K562 (cell line): ENCODE data around the gene MPHOSPH9. TPM values are rescaled to one million over a fixed set of nuclear protein-coding genes. Genes with fewer than 3 reads are reported as not detected.

Experiments
- ATAC-seq: fragments of 200-7000 bp; cut with Tn5 transposase; 3 replicates; pipeline ENCODE4 v1.9.1; 2020; ENCODE audit warnings: moderate library complexity
- BruUV-seq: library from RNA; stranded (reverse); fragments of 400-500 nt; replicated peaks from 2 replicates; lab custom pipeline; 2021; lab: Mats Ljungman, UMichigan
- CTCF ChIA-PET: fragments of 300-600 bp; formaldehyde crosslinking; extraction: SDS; loops from one replicate; lab custom pipeline; 2021; ENCODE audit warnings: low intra/inter-chr PET ratio; lab: Yijun Ruan, JAX
- POLR2A ChIA-PET: fragments of 300-600, 350-650 bp; sonication (Branson Sonifier 250); formaldehyde crosslinking; extraction: SDS; loops from one replicate; lab custom pipeline; 2021; ENCODE audit warnings: antibody characterized with exemption, inconsistent platforms; lab: Yijun Ruan, JAX
- DNase-seq, 4 experiments: peaks; one replicate each; pipeline versions ENCODE4 v3.0.0 to v3.0.0-alpha.2; 2011 to 2018; ENCODE audit warnings: low spot score in 3 of 4, mixed read lengths in 3 of 4; ENCODE audit errors: extremely low read depth in 1 of 4
- FAIRE-seq: peaks from 2 replicates; lab custom pipeline; 2011; peaks lifted over from hg19 to GRCh38; lab: Jason Lieb, UNC
- H2AFZ ChIP-seq: 2 replicates; pipeline ENCODE4 v1.6.0; 2011; ENCODE audit warnings: low read depth, low read length, control low read depth, inconsistent platforms
- H3K27ac ChIP-seq: fragments of 200-600 bp; 3 replicates; pipeline ENCODE4 v1.8.0; 2011; ENCODE audit warnings: low read depth, mild to moderate bottlenecking, control low read depth, inconsistent platforms, low read length, moderate library complexity, mixed read lengths; ENCODE audit errors: extremely low read depth
- H3K27me3 ChIP-seq, 2 experiments: fragments of 300-600 bp in 1 of 2; 2 replicates in 1 of 2; 3 replicates in 1 of 2; pipeline versions ENCODE4 v1.6.0 to v1.8.0; 2011; ENCODE audit warnings: inconsistent platforms in 2 of 2, low read length in 2 of 2, mild to moderate bottlenecking in 1 of 2, mixed read lengths in 1 of 2, moderate library complexity in 1 of 2; ENCODE audit not compliant: control insufficient read depth in 2 of 2, insufficient read depth in 2 of 2
- H3K36me3 ChIP-seq: fragments of 300-600 bp; 3 replicates; pipeline ENCODE4 v1.8.0; 2011; ENCODE audit warnings: mild to moderate bottlenecking, low read length, inconsistent platforms; ENCODE audit not compliant: control insufficient read depth, insufficient read depth
- H3K4me1 ChIP-seq, 2 experiments: fragments of 200-600 bp in 1 of 2; replicated peaks in 1 of 2; 2 replicates in 1 of 2; 3 replicates in 1 of 2; pipeline versions ENCODE4 v1.5.1 to v1.8.0; 2011; ENCODE audit warnings: inconsistent platforms in 2 of 2, low read length in 2 of 2, mild to moderate bottlenecking in 1 of 2, mixed read lengths in 1 of 2, moderate library complexity in 1 of 2; ENCODE audit not compliant: control insufficient read depth in 2 of 2, insufficient read depth in 2 of 2
- H3K4me2 ChIP-seq: 2 replicates; pipeline ENCODE4 v1.6.1; 2011; ENCODE audit warnings: low read length, control low read depth, inconsistent platforms, mixed read lengths; ENCODE audit not compliant: insufficient read depth
- H3K4me3 ChIP-seq: fragments of 200-600 bp; sonication (generic), shearing (Covaris generic); 2 replicates; pipeline ENCODE4 v1.5.1; 2016; ENCODE audit warnings: control low read depth, inconsistent platforms
- H3K79me2 ChIP-seq: fragments of 200-600 bp; 3 replicates; pipeline ENCODE4 v1.8.0; 2011; ENCODE audit warnings: low read length, inconsistent platforms; ENCODE audit not compliant: control insufficient read depth, insufficient read depth
- H3K9ac ChIP-seq, 2 experiments: 2 replicates each; pipeline versions ENCODE4 v1.6.0 to v1.6.1; 2011; ENCODE audit warnings: low read depth in 2 of 2, low read length in 2 of 2, control low read depth in 1 of 2, inconsistent platforms in 1 of 2, mild to moderate bottlenecking in 1 of 2, mixed read lengths in 1 of 2; ENCODE audit not compliant: insufficient read depth in 1 of 2
- H3K9me1 ChIP-seq: one replicate; pipeline ENCODE4 v1.6.0; 2011; ENCODE audit warnings: inconsistent platforms, mild to moderate bottlenecking, low read length, moderate library complexity; ENCODE audit not compliant: control insufficient read depth, insufficient read depth
- H3K9me3 ChIP-seq: replicated peaks from 2 replicates; pipeline ENCODE4 v1.5.1; 2011; ENCODE audit warnings: low read depth, low read length, inconsistent platforms; ENCODE audit not compliant: control insufficient read depth, insufficient read depth
- H4K20me1 ChIP-seq: replicated peaks from 2 replicates; pipeline ENCODE4 v1.6.1; 2011; ENCODE audit warnings: low read length, inconsistent platforms, mixed read lengths; ENCODE audit not compliant: control insufficient read depth, insufficient read depth
- ARNT ChIP-seq, 2 experiments: fragments of 450-650 bp; IDR thresholded peaks; 2 replicates each; pipeline ENCODE4 v1.6.1; 2016; ENCODE audit warnings: mild to moderate bottlenecking in 1 of 2
- BRD4 ChIP-seq: fragments of 200-600 bp; sonication (generic); IDR thresholded peaks from 2 replicates; pipeline ENCODE4 v1.6.1; 2017; ENCODE audit warnings: inconsistent platforms
- CHD4 ChIP-seq: fragments of 200-600 bp; sonication (generic); IDR thresholded peaks from 3 replicates; pipeline ENCODE4 v1.6.1; 2012; ENCODE audit warnings: low read depth, mild to moderate bottlenecking, mixed read lengths, low read length, inconsistent platforms; ENCODE audit not compliant: insufficient read depth, insufficient replicate concordance, poor library complexity, severe bottlenecking
- DIDO1 ChIP-seq: fragments of 450-650 bp; IDR thresholded peaks from 2 replicates; pipeline ENCODE4 v1.6.1; 2016; ENCODE audit warnings: low read depth, missing biosample characterization, missing genetic modification characterization
- FOXJ2 ChIP-seq: fragments of 200-800 bp; sonication (Bioruptor generic); IDR thresholded peaks from 2 replicates; pipeline ENCODE4 v1.6.1; 2016; ENCODE audit warnings: missing genetic modification characterization, missing compliant biosample characterization
- HNRNPUL1 ChIP-seq: fragments of 200-400 bp; formaldehyde crosslinking; IDR thresholded peaks from 2 replicates; pipeline ENCODE4 v1.6.1; 2017; ENCODE audit warnings: low read length
- SMAD4 ChIP-seq: fragments of 250-450 bp; sonication (Bioruptor Pico); conservative IDR thresholded peaks from 2 replicates; pipeline ENCODE4 v1.8.0; 2021; ENCODE audit warnings: inconsistent platforms, mild to moderate bottlenecking, moderate library complexity
- SMARCA4 ChIP-seq: fragments of 450-650 bp; IDR thresholded peaks from 2 replicates; pipeline ENCODE4 v1.6.1; 2016
- TARDBP ChIP-seq: fragments of 450-650 bp; IDR thresholded peaks from 2 replicates; pipeline ENCODE4 v1.6.1; 2016
- YBX1 ChIP-seq: fragments of 450-650 bp; IDR thresholded peaks from 2 replicates; pipeline ENCODE4 v1.7.1; 2016; ENCODE audit warnings: mild to moderate bottlenecking
- ZBTB1 ChIP-seq: sonication (generic); formaldehyde crosslinking; IDR thresholded peaks from 2 replicates; pipeline ENCODE4 v1.8.1; 2023; ENCODE audit warnings: missing genetic modification reagents, low read depth, mild to moderate bottlenecking, borderline replicate concordance
- ZNF124 ChIP-seq: sonication (generic); formaldehyde crosslinking; IDR thresholded peaks from 2 replicates; pipeline ENCODE4 v1.8.1; 2022; ENCODE audit warnings: missing genetic modification reagents
- ZNF668 ChIP-seq: fragments of 250-450 bp; sonication (Bioruptor Pico); IDR thresholded peaks from 2 replicates; pipeline ENCODE4 v1.8.0; 2022; ENCODE audit warnings: mild to moderate bottlenecking, inconsistent platforms
- ZNF766 ChIP-seq: fragments of 200-800 bp; sonication (Bioruptor generic); conservative IDR thresholded peaks from 2 replicates; pipeline ENCODE4 v1.6.1; 2016; ENCODE audit warnings: missing genetic modification characterization, missing compliant biosample characterization
- WGBS: fragments of 100-300 bp; shearing (Covaris generic); methylation state at CpG from one replicate; pipeline ENCODE4 v1.1.6; 2016; ENCODE audit warnings: low coverage, mixed read lengths; ENCODE audit not compliant: insufficient coverage; ENCODE audit errors: missing lambda C conversion rate; 5-methylcytosine and 5-hydroxymethylcytosine counted together
- in situ Hi-C: fragments of 300-500 bp; cut with MboI; formaldehyde crosslinking; loops from 4 replicates; pipeline ENCODE4 v1.15.0; 2018; ENCODE audit warnings: inconsistent platforms, mixed read lengths
- intact Hi-C: fragments of 100-400 bp; cut with micrococcal nuclease; formaldehyde crosslinking; loops from 2 replicates; pipeline ENCODE4 v1.14.2; 2022
- polyA plus RNA-seq, 8 experiments: library from polyadenylated mRNA; depleted of rRNA in 4 of 8; stranded (reverse) in 5 of 8; unstranded in 3 of 8; fragments of >200 nt; fragmentation: Nextera tagmentation in 2 of 8; fragmentation: Illumina TruSeq in 1 of 8; extraction: Ambion mirVana in 2 of 8; extraction: Trizol in 1 of 8; gene quantifications; 2 replicates each; pipeline versions ENCODE4 v1.2.1 to v1.2.3, GENCODE V29; 2011 to 2014; ENCODE audit warnings: inconsistent platforms in 1 of 8, missing spikeins in 1 of 8
- total RNA-seq, 7 experiments: library from RNA; depleted of rRNA in 6 of 7; stranded (reverse); fragments of >200 nt in 6 of 7; fragmentation: Illumina TruSeq in 2 of 7; extraction: Trizol in 2 of 7; gene quantifications; 2 replicates each; pipeline versions ENCODE4 v1.2.1 to v1.2.3, GENCODE V29; 2011 to 2021; ENCODE audit warnings: low replicate concordance in 1 of 7
- TF ChIP-seq, protein P1 (sequence below), 2 experiments: IDR thresholded peaks; 2 replicates each; pipeline ENCODE4 v1.6.1; 2011; ENCODE audit warnings: borderline replicate concordance in 1 of 2, control low read depth in 1 of 2, low read depth in 1 of 2, low read length in 1 of 2, mild to moderate bottlenecking in 1 of 2, mixed read lengths in 1 of 2, moderate library complexity in 1 of 2; ENCODE audit not compliant: insufficient read depth in 1 of 2, insufficient read length in 1 of 2, poor library complexity in 1 of 2, severe bottlenecking in 1 of 2; ENCODE audit errors: extremely low read depth in 1 of 2
- TF ChIP-seq, protein P2 (sequence below), 3 experiments: fragments of 200-800 bp in 1 of 3; sonication (Bioruptor generic) in 1 of 3; sonication (generic) in 1 of 3; formaldehyde crosslinking in 1 of 3; IDR thresholded peaks; 2 replicates each; pipeline versions ENCODE4 v1.6.1 to v1.8.0; 2016 to 2022; ENCODE audit warnings: mild to moderate bottlenecking in 2 of 3, missing compliant biosample characterization in 2 of 3, missing genetic modification characterization in 2 of 3, missing genetic modification reagents in 1 of 3
- TF ChIP-seq, protein P3 (sequence below): fragments of 250-450 bp; sonication (Bioruptor Pico); IDR thresholded peaks from 2 replicates; pipeline ENCODE4 v1.5.0; 2021; ENCODE audit warnings: mild to moderate bottlenecking, moderate library complexity

MPHOSPH9 gene
- total and polyA plus RNA-seq, 9 of the 15 experiments (the other 6 are each of a cell fraction or from before 2014, with no cell fraction given), result 14.2 to 103 (median 54.5) TPM

DNA sequence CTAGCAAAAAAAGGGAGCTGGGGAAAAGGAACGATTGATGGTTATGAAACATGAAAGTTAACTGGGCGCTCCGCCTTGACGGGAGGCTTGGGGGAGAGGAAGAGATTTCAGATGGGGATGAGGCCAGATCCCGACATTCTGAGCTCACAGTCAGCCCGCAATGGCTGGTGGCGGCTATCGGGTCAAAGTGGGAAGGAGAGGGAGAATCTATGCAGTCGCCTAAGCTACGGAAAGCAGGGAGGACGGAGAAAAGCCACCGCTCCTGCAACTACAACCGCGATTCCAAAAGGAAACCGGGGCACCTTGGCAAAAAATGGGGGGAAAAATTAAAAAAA lies 502 bp downstream of the MPHOSPH9 start:
- H3K4me1 ChIP-seq, result peaks cover 19 to 24% of the 10 kb centered on the region in 2 experiments; a peak in 4 of 5 replicates
- H3K9ac ChIP-seq, result peak overlapping the region; percentile 94 to 97
- peak overlapping the region; percentile 91 for H2AFZ ChIP-seq
- no peaks in the 10 kb centered on the region for H4K20me1 ChIP-seq
- DNase-seq, result no peak
- CTCF ChIA-PET, result no interaction called here
- no peaks in the 10 kb centered on the region for H3K27me3 ChIP-seq
- peak overlapping the region; percentile 72 for H3K4me3 ChIP-seq
- POLR2A ChIA-PET, result interaction anchor here (0.5 to 3.5 kb wide), 59 partner anchors 8 to 1430 kb away, joined by 3 to 43 read pairs (median 4); partner anchors contain the start of genes ATP6V0A2, DDX55, KNTC1 and OGFOD2
- H3K9me3 ChIP-seq, result no peaks in the 10 kb centered on the region
- peak overlapping the region; percentile 95 for H3K4me2 ChIP-seq
- in situ Hi-C loops, result loop anchor here (10.0 kb wide), 1 partner anchor 358 kb away; no protein-coding TSS in a partner anchor
- no peak for FAIRE-seq
- peaks cover 55% of the 10 kb centered on the region for H3K36me3 ChIP-seq
- intact Hi-C loops, result loop anchor here (5.0 to 10.0 kb wide), 5 partner anchors 85 to 875 kb away; no protein-coding TSS in a partner anchor
- H3K27ac ChIP-seq, result peak overlapping the region; percentile 94
- no peaks in the 10 kb centered on the region for H3K9me1 ChIP-seq
- H3K79me2 ChIP-seq, result peaks cover 94% of the 10 kb centered on the region
- WGBS, result 0% methylated on average over 15 of the region's 15 CpGs
- BruUV-seq, result TSS peak; percentile 51
- peak; percentile 24 for ATAC-seq
- TF ChIP-seq HNRNPUL1 (no peak), ARNT (IDR thresholded peaks at IDR 0.05) (peak in 1 of 2 experiments; percentile 18; a peak in 1 of 4 replicates), BRD4 (0 out of 2 replicates have a peak, but pooled peaks have one; percentile 52), SMAD4 (CRISPR knock-in tag) (0 out of 2 replicates have a peak, but pooled peaks have one; percentile 10), CHD4 (peak; percentile 60), FOXJ2 (no peak), ZBTB1 (CRISPR knock-in tag) (no peak), DIDO1 (peak; percentile 62; the same call in 1 of the 2 replicates), ZNF766 (CRISPR knock-in tag) (no peak), SMARCA4 (0 out of 2 replicates have a peak, but pooled peaks have one; percentile 36), ZNF668 (CRISPR knock-in tag) (no peak), ZNF124 (CRISPR knock-in tag) (no peak), YBX1 (no peak), TARDBP (no peak)
- TF ChIP-seq, protein P1, sequence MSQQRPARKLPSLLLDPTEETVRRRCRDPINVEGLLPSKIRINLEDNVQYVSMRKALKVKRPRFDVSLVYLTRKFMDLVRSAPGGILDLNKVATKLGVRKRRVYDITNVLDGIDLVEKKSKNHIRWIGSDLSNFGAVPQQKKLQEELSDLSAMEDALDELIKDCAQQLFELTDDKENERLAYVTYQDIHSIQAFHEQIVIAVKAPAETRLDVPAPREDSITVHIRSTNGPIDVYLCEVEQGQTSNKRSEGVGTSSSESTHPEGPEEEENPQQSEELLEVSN (IDR thresholded peaks at IDR 0.05; ENCODE audit: borderline replicate concordance in 1 of 2, extremely low read depth in 1 of 2, insufficient read depth in 1 of 2, insufficient read length in 1 of 2, low read depth in 1 of 2, low read length in 1 of 2, poor library complexity in 1 of 2, severe bottlenecking in 1 of 2), result peak in 1 of 2 experiments; percentile 58
- TF ChIP-seq, protein P2, sequence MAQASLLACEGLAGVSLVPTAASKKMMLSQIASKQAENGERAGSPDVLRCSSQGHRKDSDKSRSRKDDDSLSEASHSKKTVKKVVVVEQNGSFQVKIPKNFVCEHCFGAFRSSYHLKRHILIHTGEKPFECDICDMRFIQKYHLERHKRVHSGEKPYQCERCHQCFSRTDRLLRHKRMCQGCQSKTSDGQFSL (CRISPR knock-in tag; IDR thresholded peaks at IDR 0.05), result no peak
- TF ChIP-seq, protein P2 (tag; IDR thresholded peaks at IDR 0.05), result 0 out of 4 replicates have a peak, but pooled peaks of 1 of the 2 experiments have one; percentile 37
- TF ChIP-seq, protein P3, sequence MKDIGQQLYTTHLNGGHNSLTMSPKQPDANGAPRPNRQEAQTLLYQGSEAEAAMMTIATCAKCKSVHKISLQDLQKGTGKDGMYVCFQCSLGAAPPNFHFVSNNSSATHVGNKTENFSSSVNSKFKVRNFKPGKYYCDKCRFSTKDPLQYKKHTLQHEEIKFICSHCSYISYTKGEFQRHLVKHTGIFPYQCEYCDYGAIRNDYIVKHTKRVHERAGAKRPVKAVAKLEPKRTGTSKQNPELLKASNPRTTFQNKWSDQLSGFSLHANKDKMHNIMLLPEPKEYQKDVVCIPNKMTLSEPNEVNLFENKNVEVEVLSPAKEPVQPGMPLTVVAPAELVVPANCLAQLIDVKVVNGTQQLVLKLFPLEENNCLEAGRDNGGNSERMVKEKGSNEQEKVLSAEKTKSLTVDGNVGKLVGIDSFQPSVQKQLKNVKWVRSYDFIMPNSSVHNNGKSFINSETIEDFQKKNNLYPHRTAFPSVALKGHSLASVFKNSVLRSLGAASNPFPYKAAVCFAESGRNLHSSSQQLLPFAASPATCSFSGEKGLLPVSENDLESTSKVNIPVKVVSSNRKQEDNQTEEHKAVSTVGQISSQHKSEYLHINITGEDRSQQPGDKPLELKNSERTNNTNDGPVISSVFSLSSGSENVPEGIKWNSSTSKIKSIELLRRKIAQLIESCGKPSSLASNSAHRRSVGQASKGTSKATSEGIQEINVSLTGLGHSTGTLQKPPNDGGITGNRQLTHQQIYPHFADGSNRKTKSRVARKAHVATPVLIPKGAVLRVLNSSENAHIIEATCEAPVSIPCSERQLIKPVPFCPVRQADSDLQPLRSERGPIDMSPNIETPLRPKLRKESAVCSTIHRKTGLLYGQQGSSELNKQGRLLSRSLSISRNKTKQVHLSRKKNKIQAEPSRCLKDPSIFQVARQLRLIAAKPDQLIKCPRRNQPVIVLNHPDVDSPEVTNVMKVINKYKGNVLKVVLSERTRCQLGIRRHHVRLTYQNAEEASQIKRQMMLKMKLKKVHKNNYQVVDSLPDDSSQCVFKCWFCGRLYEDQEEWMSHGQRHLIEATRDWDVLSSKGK (CRISPR knock-in tag), result no peak
